IMR-90 (cell line): ENCODE data around the gene IL6ST. TPM values are rescaled to one million over a fixed set of nuclear protein-coding genes. Genes with fewer than 3 reads are reported as not detected.

Source experiments
- ATAC-seq: fragments of 200-7000 bp; cut with Tn5 transposase; 2 replicates; pipeline ENCODE4 v1.9.1; 2020; ENCODE audit warnings: low read depth, mild to moderate bottlenecking, moderate library complexity
- BruUV-seq: library from RNA; stranded (reverse); fragments of 400-500 nt; replicated peaks from 2 replicates; lab custom pipeline; 2021; lab: Mats Ljungman, UMichigan
- CTCF ChIA-PET: fragments of 300-600 bp; formaldehyde crosslinking; extraction: SDS; loops from one replicate; lab custom pipeline; 2021; ENCODE audit warnings: antibody characterized with exemption; lab: Yijun Ruan, JAX
- POLR2A ChIA-PET: fragments of 300-600 bp; sonication (Branson Sonifier 250); formaldehyde crosslinking; loops from one replicate; lab custom pipeline; 2022; ENCODE audit warnings: antibody characterized with exemption; ENCODE audit not compliant: unreplicated experiment; lab: Charles Lee
- DNase-seq: peaks from one replicate; pipeline ENCODE4 v3.0.0; 2013
- H2AFZ ChIP-seq: replicated peaks from 2 replicates; pipeline ENCODE3; 2013; ENCODE audit warnings: low read length, mild to moderate bottlenecking; ENCODE audit not compliant: poor library complexity
- H2AK5ac ChIP-seq: 2 replicates; pipeline ENCODE4 v1.6.1; 2013; ENCODE audit warnings: low read depth, low read length, inconsistent platforms
- H2AK9ac ChIP-seq: replicated peaks from 2 replicates; pipeline ENCODE3; 2013; ENCODE audit warnings: mild to moderate bottlenecking, low read depth, low read length, moderate library complexity; ENCODE audit not compliant: poor library complexity
- H2BK120ac ChIP-seq: 2 replicates; pipeline ENCODE4 v1.6.1; 2013; ENCODE audit warnings: low read depth, low read length, inconsistent platforms
- H2BK15ac ChIP-seq: 3 replicates; pipeline ENCODE4 v1.6.1; 2013; ENCODE audit warnings: low read depth, low read length, inconsistent platforms
- H2BK20ac ChIP-seq: 2 replicates; pipeline ENCODE4 v1.6.1; 2013; ENCODE audit warnings: low read depth, mild to moderate bottlenecking, inconsistent platforms, low read length, moderate library complexity
- H2BK5ac ChIP-seq: 2 replicates; pipeline ENCODE4 v1.6.1; 2013; ENCODE audit warnings: mild to moderate bottlenecking, low read depth, low read length, inconsistent platforms; ENCODE audit not compliant: poor library complexity, severe bottlenecking
- H3K14ac ChIP-seq: replicated peaks from 2 replicates; pipeline ENCODE4 v1.6.1; 2013; ENCODE audit warnings: low read depth, low read length, inconsistent platforms
- H3K18ac ChIP-seq: 2 replicates; pipeline ENCODE4 v1.6.1; 2013; ENCODE audit warnings: low read depth, low read length, control low read depth
- H3K23ac ChIP-seq: 2 replicates; pipeline ENCODE4 v1.6.1; 2013; ENCODE audit warnings: low read depth, low read length, inconsistent platforms
- H3K27ac ChIP-seq: 2 replicates; pipeline ENCODE4 v1.5.1; 2013; ENCODE audit warnings: mild to moderate bottlenecking, control low read depth, low read length; ENCODE audit not compliant: insufficient read depth
- H3K27me3 ChIP-seq: 2 replicates; pipeline ENCODE4 v1.6.1; 2013; ENCODE audit warnings: low read length; ENCODE audit not compliant: control insufficient read depth, insufficient read depth
- H3K36me3 ChIP-seq: 2 replicates; pipeline ENCODE4 v1.6.1; 2013; ENCODE audit warnings: low read length, mixed read lengths; ENCODE audit not compliant: control insufficient read depth, insufficient read depth
- H3K4ac ChIP-seq: 2 replicates; pipeline ENCODE4 v1.6.1; 2013; ENCODE audit warnings: low read depth, low read length, inconsistent platforms
- H3K4me1 ChIP-seq: 2 replicates; pipeline ENCODE4 v1.6.1; 2013; ENCODE audit warnings: low read length, mixed read lengths; ENCODE audit not compliant: control insufficient read depth, insufficient read depth
- H3K4me2 ChIP-seq: 2 replicates; pipeline ENCODE4 v1.6.1; 2013; ENCODE audit warnings: low read depth, mild to moderate bottlenecking, control low read depth, low read length, moderate library complexity
- H3K4me3 ChIP-seq: 2 replicates; pipeline ENCODE4 v1.5.1; 2013; ENCODE audit warnings: low read depth, mild to moderate bottlenecking, control low read depth, low read length, moderate library complexity; ENCODE audit not compliant: insufficient read depth
- H3K56ac ChIP-seq: 2 replicates; pipeline ENCODE4 v1.6.1; 2013; ENCODE audit warnings: low read length, inconsistent platforms; ENCODE audit not compliant: insufficient read depth; ENCODE audit errors: extremely low read depth
- H3K79me1 ChIP-seq, 2 experiments: 2 replicates each; pipeline ENCODE4 v1.6.1; 2013; ENCODE audit warnings: low read length in 2 of 2, inconsistent platforms in 1 of 2, low read depth in 1 of 2
- H3K9ac ChIP-seq: 2 replicates; pipeline ENCODE4 v1.6.1; 2013; ENCODE audit warnings: low read depth, low read length, control low read depth
- H3K9me1 ChIP-seq: 2 replicates; pipeline ENCODE4 v1.6.1; 2013; ENCODE audit warnings: low read length, inconsistent platforms; ENCODE audit not compliant: insufficient read depth
- H3K9me3 ChIP-seq: 2 replicates; pipeline ENCODE4 v1.6.1; 2013; ENCODE audit warnings: low read length; ENCODE audit not compliant: control insufficient read depth, insufficient read depth
- H4K20me1 ChIP-seq: 2 replicates; pipeline ENCODE4 v1.6.1; 2013; ENCODE audit warnings: low read length, inconsistent platforms; ENCODE audit not compliant: insufficient read depth
- H4K5ac ChIP-seq: 2 replicates; pipeline ENCODE4 v1.6.1; 2013; ENCODE audit warnings: mild to moderate bottlenecking, low read depth, low read length, control low read depth
- H4K8ac ChIP-seq, 2 experiments: 2 replicates each; pipeline ENCODE4 v1.6.1; 2013; ENCODE audit warnings: low read depth in 2 of 2, low read length in 2 of 2, control low read depth in 1 of 2, inconsistent platforms in 1 of 2
- H4K91ac ChIP-seq: 2 replicates; pipeline ENCODE4 v1.6.1; 2013; ENCODE audit warnings: low read depth, low read length, inconsistent platforms; ENCODE audit not compliant: insufficient read depth
- BHLHE40 ChIP-seq: fragments of 150-350 bp; IDR thresholded peaks from 2 replicates; pipeline ENCODE4 v1.6.1; 2016; ENCODE audit warnings: mild to moderate bottlenecking, low read depth, low read length
- CEBPB ChIP-seq: IDR thresholded peaks from 2 replicates; pipeline ENCODE4 v1.6.1; 2012; ENCODE audit warnings: low read depth, low read length, improper control_type of control experiment
- CHD1 ChIP-seq: IDR thresholded peaks from 2 replicates; pipeline ENCODE4 v1.6.1; 2012; ENCODE audit warnings: low read depth, low read length, improper control_type of control experiment
- FOS ChIP-seq: fragments of 150-350 bp; IDR thresholded peaks from 2 replicates; pipeline ENCODE4 v1.6.1; 2016; ENCODE audit warnings: low read depth, low read length
- MAFK ChIP-seq: IDR thresholded peaks from 2 replicates; pipeline ENCODE4 v1.6.1; 2012; ENCODE audit warnings: low read depth, low read length, improper control_type of control experiment
- MAZ ChIP-seq: IDR thresholded peaks from 2 replicates; pipeline ENCODE4 v1.6.1; 2012; ENCODE audit warnings: low read depth, mild to moderate bottlenecking, low read length, improper control_type of control experiment, moderate library complexity, borderline replicate concordance
- MXI1 ChIP-seq: IDR thresholded peaks from 2 replicates; pipeline ENCODE4 v1.6.1; 2012; ENCODE audit warnings: low read depth, mild to moderate bottlenecking, low read length, moderate library complexity, borderline replicate concordance
- NFE2L2 ChIP-seq: fragments of 150-350 bp; IDR thresholded peaks from 2 replicates; pipeline ENCODE4 v1.6.1; 2016; ENCODE audit warnings: low read depth, mild to moderate bottlenecking, low read length
- POLR2A ChIP-seq: IDR thresholded peaks from 2 replicates; pipeline ENCODE4 v1.6.1; 2012; ENCODE audit warnings: mild to moderate bottlenecking, low read depth, low read length
- RAD21 ChIP-seq: IDR thresholded peaks from 2 replicates; pipeline ENCODE4 v1.6.1; 2012; ENCODE audit warnings: low read length, improper control_type of control experiment
- RCOR1 ChIP-seq: IDR thresholded peaks from 2 replicates; pipeline ENCODE4 v1.6.1; 2012; ENCODE audit warnings: mild to moderate bottlenecking, low read length, improper control_type of control experiment; ENCODE audit not compliant: insufficient replicate concordance
- RFX5 ChIP-seq: IDR thresholded peaks from 2 replicates; pipeline ENCODE4 v1.8.0; 2012; ENCODE audit warnings: low read depth, mild to moderate bottlenecking, low read length, moderate library complexity
- SMC3 ChIP-seq: fragments of 150-350 bp; IDR thresholded peaks from 2 replicates; pipeline ENCODE4 v1.6.1; 2016; ENCODE audit warnings: low read depth, mild to moderate bottlenecking, antibody characterized with exemption, low read length, moderate library complexity
- WGBS, 2 experiments: methylation state at CpG; one replicate each; pipeline versions ENCODE4 v1.1.5 to v1.1.7; 2013; ENCODE audit warnings: missing lambda C conversion rate in 2 of 2; ENCODE audit not compliant: insufficient read length in 1 of 2; ENCODE audit errors: extremely low coverage in 2 of 2; 5-methylcytosine and 5-hydroxymethylcytosine counted together
- dilution Hi-C: fragments of 300-500 bp; cut with HindIII; formaldehyde crosslinking; loops from one replicate; pipeline ENCODE4 v1.14.3; 2018; ENCODE audit warnings: low sequenced_read_pairs; ENCODE audit not compliant: unreplicated experiment
- in situ Hi-C: fragments of 300-500 bp; cut with MboI; formaldehyde crosslinking; loops from 3 replicates; pipeline ENCODE4 v1.14.3; 2019; ENCODE audit warnings: low sequenced_read_pairs, inconsistent platforms, mixed read lengths
- intact Hi-C: fragments of 100-400 bp; cut with micrococcal nuclease; formaldehyde crosslinking; loops from 2 replicates; pipeline ENCODE4 v1.10.0; 2022
- polyA plus RNA-seq, 3 experiments: library from polyadenylated mRNA; depleted of rRNA; stranded (reverse); fragments of >200 nt; gene quantifications; 2 replicates each; pipeline ENCODE4 v1.2.3, GENCODE V29; 2012; ENCODE audit warnings: low replicate concordance in 1 of 3
- total RNA-seq: library from RNA; depleted of rRNA; stranded (reverse); fragments of >200 nt; gene quantifications from 2 replicates; pipeline ENCODE4 v1.2.3, GENCODE V29; 2012
- TF ChIP-seq, protein P1 (sequence below): fragments of 150-350 bp; IDR thresholded peaks from 2 replicates; pipeline ENCODE4 v1.6.1; 2017; ENCODE audit warnings: mild to moderate bottlenecking, antibody characterized with exemption, low read length, low read depth
- TF ChIP-seq, protein P2 (sequence below): conservative IDR thresholded peaks from 2 replicates; pipeline ENCODE4 v1.5.1; 2012; ENCODE audit warnings: mild to moderate bottlenecking, low read depth, low read length, improper control_type of control experiment
- TF ChIP-seq, protein P3 (sequence below): fragments of 150-350 bp; IDR thresholded peaks from 2 replicates; pipeline ENCODE4 v1.6.1; 2016; ENCODE audit warnings: low read depth, mild to moderate bottlenecking, low read length, moderate library complexity, borderline replicate concordance

The IL6ST gene
- total and polyA plus RNA-seq, 2 of the 4 experiments (the other 2 are of a cell fraction), result 90.6 to 506 TPM

DNA sequence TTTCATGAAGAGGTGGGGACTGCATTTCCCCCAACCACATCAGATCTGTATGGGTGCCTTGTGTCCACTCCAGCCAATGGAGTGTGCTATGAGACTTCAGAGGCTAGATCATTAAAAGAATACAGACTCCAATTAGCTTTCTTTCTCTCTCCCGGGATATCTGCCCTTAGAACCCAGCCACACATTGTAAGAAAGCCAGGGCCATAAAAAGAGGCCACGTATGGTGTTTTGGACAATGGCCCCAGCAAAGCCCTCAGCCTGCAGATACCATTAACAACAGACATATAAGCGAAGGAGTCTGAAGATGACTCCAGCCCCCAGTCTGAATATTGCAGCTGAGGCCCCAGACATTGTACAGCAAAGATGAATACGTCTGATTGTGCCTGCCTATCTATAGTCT lies 21.5 kb downstream of the IL6ST start:
- in situ Hi-C loops, result loop anchor here (10.0 to 25.0 kb wide), 2 partner anchors 862 to 1239 kb away; no protein-coding TSS in a partner anchor
- BruUV-seq, result no TSS peak
- H3K36me3 ChIP-seq, result peaks cover 37% of the 10 kb centered on the region
- TF ChIP-seq RAD21, result no peak
- TF ChIP-seq CEBPB, result no peak
- TF ChIP-seq RCOR1, result no peak
- TF ChIP-seq NFE2L2, result no peak
- TF ChIP-seq MXI1, result no peak
- no peak for TF ChIP-seq POLR2A
- TF ChIP-seq, protein P1, sequence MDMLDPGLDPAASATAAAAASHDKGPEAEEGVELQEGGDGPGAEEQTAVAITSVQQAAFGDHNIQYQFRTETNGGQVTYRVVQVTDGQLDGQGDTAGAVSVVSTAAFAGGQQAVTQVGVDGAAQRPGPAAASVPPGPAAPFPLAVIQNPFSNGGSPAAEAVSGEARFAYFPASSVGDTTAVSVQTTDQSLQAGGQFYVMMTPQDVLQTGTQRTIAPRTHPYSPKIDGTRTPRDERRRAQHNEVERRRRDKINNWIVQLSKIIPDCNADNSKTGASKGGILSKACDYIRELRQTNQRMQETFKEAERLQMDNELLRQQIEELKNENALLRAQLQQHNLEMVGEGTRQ, result no peak
- TF ChIP-seq MAFK, result no peak
- no peak for TF ChIP-seq FOS
- TF ChIP-seq CHD1, result no peak
- no peak for TF ChIP-seq RFX5
- TF ChIP-seq, protein P2, sequence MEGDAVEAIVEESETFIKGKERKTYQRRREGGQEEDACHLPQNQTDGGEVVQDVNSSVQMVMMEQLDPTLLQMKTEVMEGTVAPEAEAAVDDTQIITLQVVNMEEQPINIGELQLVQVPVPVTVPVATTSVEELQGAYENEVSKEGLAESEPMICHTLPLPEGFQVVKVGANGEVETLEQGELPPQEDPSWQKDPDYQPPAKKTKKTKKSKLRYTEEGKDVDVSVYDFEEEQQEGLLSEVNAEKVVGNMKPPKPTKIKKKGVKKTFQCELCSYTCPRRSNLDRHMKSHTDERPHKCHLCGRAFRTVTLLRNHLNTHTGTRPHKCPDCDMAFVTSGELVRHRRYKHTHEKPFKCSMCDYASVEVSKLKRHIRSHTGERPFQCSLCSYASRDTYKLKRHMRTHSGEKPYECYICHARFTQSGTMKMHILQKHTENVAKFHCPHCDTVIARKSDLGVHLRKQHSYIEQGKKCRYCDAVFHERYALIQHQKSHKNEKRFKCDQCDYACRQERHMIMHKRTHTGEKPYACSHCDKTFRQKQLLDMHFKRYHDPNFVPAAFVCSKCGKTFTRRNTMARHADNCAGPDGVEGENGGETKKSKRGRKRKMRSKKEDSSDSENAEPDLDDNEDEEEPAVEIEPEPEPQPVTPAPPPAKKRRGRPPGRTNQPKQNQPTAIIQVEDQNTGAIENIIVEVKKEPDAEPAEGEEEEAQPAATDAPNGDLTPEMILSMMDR, result no peak
- TF ChIP-seq, protein P3, sequence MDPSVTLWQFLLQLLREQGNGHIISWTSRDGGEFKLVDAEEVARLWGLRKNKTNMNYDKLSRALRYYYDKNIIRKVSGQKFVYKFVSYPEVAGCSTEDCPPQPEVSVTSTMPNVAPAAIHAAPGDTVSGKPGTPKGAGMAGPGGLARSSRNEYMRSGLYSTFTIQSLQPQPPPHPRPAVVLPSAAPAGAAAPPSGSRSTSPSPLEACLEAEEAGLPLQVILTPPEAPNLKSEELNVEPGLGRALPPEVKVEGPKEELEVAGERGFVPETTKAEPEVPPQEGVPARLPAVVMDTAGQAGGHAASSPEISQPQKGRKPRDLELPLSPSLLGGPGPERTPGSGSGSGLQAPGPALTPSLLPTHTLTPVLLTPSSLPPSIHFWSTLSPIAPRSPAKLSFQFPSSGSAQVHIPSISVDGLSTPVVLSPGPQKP, result no peak
- TF ChIP-seq SMC3, result no peak
- no peak for TF ChIP-seq MAZ
- no peak for TF ChIP-seq BHLHE40
- H3K14ac ChIP-seq, result no peak overlapping the region
- no peak overlapping the region for H3K9ac ChIP-seq
- peaks cover 31% of the 10 kb centered on the region for H4K20me1 ChIP-seq
- DNase-seq (no peak), ATAC-seq (no peak)
- H2BK5ac ChIP-seq, result no peak overlapping the region
- H4K91ac ChIP-seq, result no peak overlapping the region
- no peak overlapping the region for H2AK9ac ChIP-seq
- H4K8ac ChIP-seq, result no peak overlapping the region
- intact Hi-C loops, result no loop called here
- POLR2A ChIA-PET, result no interaction called here
- H2BK120ac ChIP-seq, result no peak overlapping the region
- dilution Hi-C loops, result no loop called here
- H3K4me3 ChIP-seq, result no peak overlapping the region
- no peak overlapping the region for H3K27ac ChIP-seq
- peaks cover 15 to 69% of the 10 kb centered on the region in 2 experiments for H3K79me1 ChIP-seq
- H3K9me3 ChIP-seq, result no peaks in the 10 kb centered on the region
- H3K4me2 ChIP-seq, result no peak overlapping the region
- CTCF ChIA-PET, result no interaction called here
- H3K4ac ChIP-seq, result no peak overlapping the region
- H3K56ac ChIP-seq, result no peak overlapping the region
- no peak overlapping the region for H3K18ac ChIP-seq
- H2BK20ac ChIP-seq, result no peak overlapping the region
- no peak overlapping the region for H4K5ac ChIP-seq
- H2BK15ac ChIP-seq, result no peak overlapping the region
- WGBS, 2 experiments, result 100% methylated on average over 2 of the region's 4 CpGs; no CpG with 5 or more reads in 1 of the 2 experiments
- peaks cover 9% of the 10 kb centered on the region for H3K4me1 ChIP-seq
- H3K9me1 ChIP-seq, result peaks cover 8% of the 10 kb centered on the region; the same call in 1 of the 2 replicates
- H3K23ac ChIP-seq, result no peak overlapping the region
- no peaks in the 10 kb centered on the region for H3K27me3 ChIP-seq
- no peak overlapping the region for H2AK5ac ChIP-seq
- no peak overlapping the region for H2AFZ ChIP-seq
